DMS53 treated with DMSO at 0.1 percent for 48 hours (cell line): ENCODE results near the gene ST8SIA1.
A peak's percentile ranks its signal among the peaks of the same experiment; 100 is the strongest.
"Not testable (repeated sequence)": the region's sequence is repeated elsewhere in the genome, so short reads cannot be mapped to it uniquely, and the experiment has no call there.

ENCODE experiments used
- DNase-seq: peaks from one replicate; lab custom pipeline; 2025; ENCODE audit not compliant: unreplicated experiment; lab: John Stamatoyannopoulos, UW

Gene ST8SIA1

DNA sequence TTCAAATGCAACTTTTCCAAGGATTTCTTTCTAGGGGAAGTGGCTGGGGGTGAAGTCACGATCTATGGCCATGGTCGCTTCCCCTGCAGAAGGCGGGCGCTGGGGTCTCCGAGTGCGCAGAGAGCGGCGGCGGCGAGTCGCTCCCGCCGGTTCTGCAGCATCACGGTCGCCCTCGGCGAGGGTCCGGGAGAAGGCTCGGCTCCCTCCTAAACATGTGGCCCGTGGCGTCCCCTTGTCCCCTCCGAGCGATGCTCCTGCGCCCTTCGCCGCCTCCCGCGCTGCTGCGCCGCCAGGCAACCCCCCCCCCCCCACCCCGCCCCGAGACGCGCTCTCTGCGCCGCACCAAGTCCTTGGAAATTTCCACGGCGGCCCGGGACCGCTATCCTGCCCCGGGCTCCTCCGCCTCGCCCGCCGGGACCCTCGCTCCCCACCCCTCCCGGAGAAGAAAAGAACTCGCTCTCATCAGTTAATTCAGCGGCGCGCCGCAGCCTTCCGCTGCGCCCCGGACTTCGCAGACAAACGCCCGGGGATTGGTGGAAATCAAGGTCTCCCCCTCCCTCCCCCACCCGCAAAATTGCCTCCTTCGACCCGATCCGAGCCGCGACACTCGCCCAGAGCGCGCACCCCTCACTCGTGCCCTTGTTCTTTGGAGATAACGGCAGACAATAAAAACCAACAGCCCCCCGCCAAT lies at the start of gene ST8SIA1:
TSS of gene ST8SIA1 (minus strand) at position 298 of the 691 bp plus-strand sequence. CDS start 475 bp downstream, outside the sequence.
- peak; percentile 46 for DNase-seq

- no peak for DNase-seq
Observed at GRCh38 chr12:22380031-22380430, 45.5 kb upstream of the ST8SIA1 start.

- no peak for DNase-seq
Observed at GRCh38 chr12:22377731-22378496, 43.4 kb upstream of the ST8SIA1 start.

- not testable (repeated sequence) for DNase-seq
Observed at GRCh38 chr12:22376596-22377150, 42.2 kb upstream of the ST8SIA1 start.

- no peak for DNase-seq
Observed at GRCh38 chr12:22374508-22374907, 40.0 kb upstream of the ST8SIA1 start.

GRCh38 chr12:22372277-22372837 lies 37.9 kb upstream of the ST8SIA1 start:
- no peak for DNase-seq

DNA sequence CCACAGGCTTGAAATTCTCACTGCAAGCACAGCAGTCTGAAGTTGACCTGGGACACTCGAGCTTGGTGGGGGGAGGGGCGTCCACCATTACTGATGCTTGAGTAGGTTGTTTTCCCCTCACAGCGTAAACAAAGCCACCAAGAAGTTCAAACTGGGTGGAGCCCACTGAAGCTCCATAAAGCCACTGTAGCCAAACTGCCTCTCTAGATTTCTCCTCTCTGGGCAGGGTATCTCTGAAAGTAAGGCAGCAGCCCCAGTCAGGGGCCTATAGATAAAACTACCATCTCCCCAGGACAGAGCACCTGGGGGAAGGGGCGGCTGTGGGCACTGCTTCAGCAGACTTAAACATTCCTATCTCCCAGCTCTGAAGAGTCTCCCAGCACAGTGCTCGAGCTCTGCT lies 31.7 kb upstream of the ST8SIA1 start:
- DNase-seq = no peak

- DNase-seq = no peak
Observed at GRCh38 chr12:22361785-22362184, 27.3 kb upstream of the ST8SIA1 start.

GRCh38 chr12:22360774-22361173 lies 26.3 kb upstream of the ST8SIA1 start:
- DNase-seq = no peak

DNA sequence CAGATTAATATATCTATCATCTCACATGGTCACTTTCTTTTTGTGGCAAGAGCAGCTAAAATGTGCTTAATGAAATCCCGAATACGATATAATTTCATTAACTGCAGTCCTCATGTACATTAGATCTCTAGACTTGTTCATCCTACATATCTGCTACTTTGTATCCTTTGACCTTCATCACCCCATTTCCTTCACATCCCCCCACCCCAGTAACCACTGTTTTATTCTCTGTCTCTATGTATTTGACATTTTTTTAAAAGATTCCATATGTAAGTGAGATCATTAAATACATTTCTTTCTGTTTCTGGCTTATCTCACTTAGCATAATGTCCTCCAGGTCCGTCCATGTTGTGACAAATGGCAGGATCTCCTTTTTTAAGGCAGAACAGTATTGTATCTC lies 23.0 kb upstream of the ST8SIA1 start:
- no peak for DNase-seq

GRCh38 chr12:22356231-22356630 lies 21.7 kb upstream of the ST8SIA1 start:
- no peak for DNase-seq

DNA sequence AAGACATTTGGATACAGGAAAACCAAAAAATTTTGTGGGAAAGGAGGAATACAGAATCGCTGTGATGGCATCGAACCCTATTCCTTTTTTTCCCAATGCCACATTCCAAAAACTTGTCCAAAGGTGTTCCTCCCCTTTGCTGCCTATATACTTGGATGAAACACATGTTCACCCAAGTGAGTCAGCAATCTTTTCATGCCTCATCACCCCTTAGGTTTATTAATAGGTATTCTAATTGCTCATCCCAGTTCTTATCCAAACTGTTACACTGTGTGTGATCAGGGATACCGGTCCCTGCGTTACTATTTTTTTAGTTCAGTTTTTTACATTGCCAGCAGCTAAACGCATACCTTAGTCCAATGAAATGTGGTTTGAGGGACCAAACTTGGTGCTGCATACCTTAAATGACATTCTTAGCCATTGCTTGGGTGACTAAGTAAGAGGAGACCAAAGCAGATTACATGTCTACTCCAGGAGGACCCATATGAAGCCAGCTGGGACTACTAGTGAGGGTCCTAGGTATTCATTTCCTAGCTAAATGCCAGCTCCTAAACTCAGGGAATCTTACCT lies 20.6 kb upstream of the ST8SIA1 start:
- no peak for DNase-seq

GRCh38 chr12:22353615-22354325 lies 19.3 kb upstream of the ST8SIA1 start:
- DNase-seq = no peak

- DNase-seq = no peak
Observed at GRCh38 chr12:22350886-22351285, 16.4 kb upstream of the ST8SIA1 start.

DNA sequence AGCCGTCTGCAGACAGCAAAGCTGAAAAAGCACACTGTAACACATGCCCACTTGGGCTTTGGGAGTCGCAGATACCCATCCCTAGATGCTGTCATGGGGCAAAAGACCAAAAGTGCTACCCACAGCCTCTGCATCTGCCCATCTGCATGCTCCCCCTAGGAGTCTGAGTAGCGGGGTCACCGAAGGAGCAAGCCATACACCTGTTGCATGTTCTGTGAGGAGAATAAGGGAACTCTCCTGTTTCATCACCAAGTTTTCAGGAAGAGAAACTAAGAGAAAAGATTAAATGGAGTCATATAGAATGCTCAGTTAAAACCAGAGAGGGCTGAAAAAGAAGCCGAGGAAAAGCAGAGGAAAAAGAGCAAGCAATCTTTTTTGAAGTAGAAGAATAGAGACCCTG lies 13.7 kb upstream of the ST8SIA1 start:
- no peak for DNase-seq

GRCh38 chr12:22340143-22340542 lies 5.6 kb upstream of the ST8SIA1 start:
- no peak for DNase-seq

- DNase-seq = no peak
Observed at GRCh38 chr12:22339691-22340090, 5.2 kb upstream of the ST8SIA1 start.

- no peak for DNase-seq
Observed at GRCh38 chr12:22335794-22336166, 1.3 kb upstream of the ST8SIA1 start.

GRCh38 chr12:22333713-22334409 lies 646 bp downstream of the ST8SIA1 start:
- DNase-seq = no peak

- DNase-seq = no peak
Observed at GRCh38 chr12:22333186-22333712, 1.3 kb downstream of the ST8SIA1 start.
